ES-I3 (cell line): ENCODE measurements around the gene ARID5B.

Experiments
- H3K36me3 ChIP-seq: 2 replicates; pipeline ENCODE4 v1.6.1; 2013; ENCODE audit warnings: mild to moderate bottlenecking, low read length, control low read depth, moderate library complexity; ENCODE audit not compliant: insufficient read depth
- H3K4me1 ChIP-seq: 2 replicates; pipeline ENCODE4 v1.6.1; 2013; ENCODE audit warnings: mild to moderate bottlenecking, control low read depth, low read length; ENCODE audit not compliant: insufficient read depth
- H3K9ac ChIP-seq: 2 replicates; pipeline ENCODE4 v1.6.1; 2013; ENCODE audit warnings: low read depth, mild to moderate bottlenecking, low read length, moderate library complexity
- H3K9me3 ChIP-seq: 2 replicates; pipeline ENCODE4 v1.6.1; 2013; ENCODE audit warnings: mild to moderate bottlenecking, low read length, moderate library complexity; ENCODE audit not compliant: control insufficient read depth, insufficient read depth

The ARID5B gene

GRCh38 chr10:62000726-62001125 is 99.2 kb downstream of the ARID5B start:
- Histone ChIP-seq H3K9me3 (no peaks in the 10 kb centered on the region), H3K4me1 (no peaks in the 10 kb centered on the region), H3K36me3 (peaks cover 3% of the 10 kb centered on the region; the same call in 1 of the 2 replicates), H3K9ac (no peak overlapping the region)

- H3K9me3 ChIP-seq: no peaks in the 10 kb centered on the region
- H3K9ac ChIP-seq: no peak overlapping the region
- peaks cover 3% of the 10 kb centered on the region; the same call in 1 of the 2 replicates for H3K36me3 ChIP-seq
- no peaks in the 10 kb centered on the region for H3K4me1 ChIP-seq
These were observed 100.4 kb downstream of the ARID5B start for GRCh38 chr10:62001898-62002297.

GRCh38 chr10:62002753-62003152 is 101.3 kb downstream of the ARID5B start:
- Histone ChIP-seq H3K9ac (no peak overlapping the region), H3K36me3 (peaks cover 3% of the 10 kb centered on the region; the same call in 1 of the 2 replicates), H3K4me1 (no peaks in the 10 kb centered on the region), H3K9me3 (no peaks in the 10 kb centered on the region)

GRCh38 chr10:62004042-62004441 is 102.5 kb downstream of the ARID5B start:
- Histone ChIP-seq H3K36me3 (no peaks in the 10 kb centered on the region), H3K9me3 (no peaks in the 10 kb centered on the region), H3K9ac (no peak overlapping the region), H3K4me1 (no peaks in the 10 kb centered on the region)

- Histone ChIP-seq H3K4me1 (no peaks in the 10 kb centered on the region), H3K36me3 (no peaks in the 10 kb centered on the region), H3K9ac (no peak overlapping the region), H3K9me3 (no peaks in the 10 kb centered on the region)
These were observed 103.8 kb downstream of the ARID5B start for GRCh38 chr10:62005281-62005680.

- Histone ChIP-seq H3K9me3 (no peaks in the 10 kb centered on the region), H3K36me3 (no peaks in the 10 kb centered on the region), H3K4me1 (no peaks in the 10 kb centered on the region), H3K9ac (no peak overlapping the region)
These were observed 104.2 kb downstream of the ARID5B start for GRCh38 chr10:62005687-62006086.

- no peak overlapping the region for H3K9ac ChIP-seq
- no peaks in the 10 kb centered on the region for H3K4me1 ChIP-seq
These were observed 105.6 kb downstream of the ARID5B start for GRCh38 chr10:62007145-62007544.

GRCh38 chr10:62008196-62008595 is 106.7 kb downstream of the ARID5B start:
- no peak overlapping the region for H3K9ac ChIP-seq
- no peaks in the 10 kb centered on the region for H3K36me3 ChIP-seq
- no peaks in the 10 kb centered on the region for H3K4me1 ChIP-seq
- H3K9me3 ChIP-seq: no peaks in the 10 kb centered on the region

More at GRCh38 chr10:62007145-62007544, 105.6 kb downstream of the ARID5B start:
- H3K36me3 ChIP-seq: no peaks in the 10 kb centered on the region
- H3K9me3 ChIP-seq: no peaks in the 10 kb centered on the region

GRCh38 chr10:62008946-62009345 is 107.4 kb downstream of the ARID5B start:
- H3K4me1 ChIP-seq: no peaks in the 10 kb centered on the region
- no peaks in the 10 kb centered on the region for H3K36me3 ChIP-seq
- no peaks in the 10 kb centered on the region for H3K9me3 ChIP-seq
- no peak overlapping the region for H3K9ac ChIP-seq

- no peaks in the 10 kb centered on the region for H3K4me1 ChIP-seq
These were observed 108.9 kb downstream of the ARID5B start for GRCh38 chr10:62010366-62010765.

GRCh38 chr10:62011558-62011957 is 110.1 kb downstream of the ARID5B start:
- Histone ChIP-seq H3K36me3 (no peaks in the 10 kb centered on the region), H3K9ac (no peak overlapping the region), H3K4me1 (no peaks in the 10 kb centered on the region), H3K9me3 (no peaks in the 10 kb centered on the region)

More at GRCh38 chr10:62010366-62010765, 108.9 kb downstream of the ARID5B start:
- H3K9ac ChIP-seq: no peak overlapping the region
- H3K36me3 ChIP-seq: no peaks in the 10 kb centered on the region
- H3K9me3 ChIP-seq: no peaks in the 10 kb centered on the region

GRCh38 chr10:62012318-62012717 is 110.8 kb downstream of the ARID5B start:
- H3K36me3 ChIP-seq: no peaks in the 10 kb centered on the region
- no peaks in the 10 kb centered on the region for H3K9me3 ChIP-seq
- no peak overlapping the region for H3K9ac ChIP-seq
- H3K4me1 ChIP-seq: no peaks in the 10 kb centered on the region

- H3K36me3 ChIP-seq: no peaks in the 10 kb centered on the region
- H3K4me1 ChIP-seq: peaks cover 10% of the 10 kb centered on the region; the same call in 1 of the 2 replicates
- no peak overlapping the region for H3K9ac ChIP-seq
- no peaks in the 10 kb centered on the region for H3K9me3 ChIP-seq
These were observed 113.0 kb downstream of the ARID5B start for GRCh38 chr10:62014510-62014909.

GRCh38 chr10:62015994-62016393 is 114.5 kb downstream of the ARID5B start:
- no peaks in the 10 kb centered on the region for H3K9me3 ChIP-seq
- H3K4me1 ChIP-seq: peaks cover 23% of the 10 kb centered on the region
- no peaks in the 10 kb centered on the region for H3K36me3 ChIP-seq
- H3K9ac ChIP-seq: no peak overlapping the region

GRCh38 chr10:62016623-62017490 is 115.4 kb downstream of the ARID5B start:
- Histone ChIP-seq H3K9me3 (no peaks in the 10 kb centered on the region), H3K9ac (no peak overlapping the region), H3K36me3 (no peaks in the 10 kb centered on the region), H3K4me1 (peaks cover 23% of the 10 kb centered on the region)
